ENCODE measurements around the gene PCNX4. TPM values are rescaled to one million over a fixed set of nuclear protein-coding genes. Genes with fewer than 3 reads are reported as not detected.
A peak's percentile ranks its signal among the peaks of the same experiment; 100 is the strongest.

PCNX4 gene
- total RNA-seq, 2 experiments from 2014 or later = 17.3 to 21.0 TPM

DNA sequence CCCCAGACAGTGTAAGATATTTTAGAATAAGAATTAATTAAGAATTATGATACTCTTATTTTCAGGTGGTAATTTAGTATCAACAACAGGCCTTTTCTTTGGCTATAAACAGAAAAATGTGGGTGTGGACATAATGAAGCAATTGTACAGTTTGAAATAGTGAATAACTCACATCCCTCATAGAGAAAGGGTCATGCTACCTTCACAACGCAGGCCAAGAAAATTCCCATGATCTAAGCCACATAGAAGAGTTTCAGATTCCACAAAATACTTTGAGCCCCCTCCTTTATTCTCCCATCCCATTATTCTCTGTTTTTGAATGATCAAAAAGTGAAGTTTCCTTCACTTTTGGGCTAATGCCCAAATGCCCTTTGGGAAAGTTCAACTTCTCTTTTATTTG lies 97.0 kb downstream of the PCNX4 start:
- Histone ChIP-seq H3K9me3 (ENCODE audit: control insufficient read depth in 1 of 2, insufficient read depth in 1 of 2, low read length in 2 of 2) (no peaks in the 10 kb centered on the region), H3K4me1 (ENCODE audit: insufficient read depth, low read length) (peaks cover 2% of the 10 kb centered on the region), H3K27ac (ENCODE audit: low read depth in 1 of 2, low read length in 2 of 2) (no peak overlapping the region), H3K36me3 (ENCODE audit: insufficient read depth, low read length) (no peaks in the 10 kb centered on the region), H3K27me3 (ENCODE audit: control insufficient read depth in 1 of 2, insufficient read depth in 2 of 2, low read length in 2 of 2) (no peaks in the 10 kb centered on the region), H3K4me3 (ENCODE audit: low read length) (no peak overlapping the region)
- DNase-seq = no peak
- TF ChIP-seq, protein P1, sequence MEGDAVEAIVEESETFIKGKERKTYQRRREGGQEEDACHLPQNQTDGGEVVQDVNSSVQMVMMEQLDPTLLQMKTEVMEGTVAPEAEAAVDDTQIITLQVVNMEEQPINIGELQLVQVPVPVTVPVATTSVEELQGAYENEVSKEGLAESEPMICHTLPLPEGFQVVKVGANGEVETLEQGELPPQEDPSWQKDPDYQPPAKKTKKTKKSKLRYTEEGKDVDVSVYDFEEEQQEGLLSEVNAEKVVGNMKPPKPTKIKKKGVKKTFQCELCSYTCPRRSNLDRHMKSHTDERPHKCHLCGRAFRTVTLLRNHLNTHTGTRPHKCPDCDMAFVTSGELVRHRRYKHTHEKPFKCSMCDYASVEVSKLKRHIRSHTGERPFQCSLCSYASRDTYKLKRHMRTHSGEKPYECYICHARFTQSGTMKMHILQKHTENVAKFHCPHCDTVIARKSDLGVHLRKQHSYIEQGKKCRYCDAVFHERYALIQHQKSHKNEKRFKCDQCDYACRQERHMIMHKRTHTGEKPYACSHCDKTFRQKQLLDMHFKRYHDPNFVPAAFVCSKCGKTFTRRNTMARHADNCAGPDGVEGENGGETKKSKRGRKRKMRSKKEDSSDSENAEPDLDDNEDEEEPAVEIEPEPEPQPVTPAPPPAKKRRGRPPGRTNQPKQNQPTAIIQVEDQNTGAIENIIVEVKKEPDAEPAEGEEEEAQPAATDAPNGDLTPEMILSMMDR (IDR thresholded peaks at IDR 0.05) = no peak
- no peak for ATAC-seq (ENCODE audit: poor library complexity)
- H3K27ac Mint-ChIP-seq = no peak overlapping the region
- no peaks in the 10 kb centered on the region for H3K9me3 Mint-ChIP-seq
- H3K4me3 Mint-ChIP-seq = no peak overlapping the region
- no peaks in the 10 kb centered on the region for H3K36me3 Mint-ChIP-seq (ENCODE audit: low read depth)
- peaks cover 5% of the 10 kb centered on the region for H3K4me1 Mint-ChIP-seq (ENCODE audit: low read depth)
- POLR2A ChIA-PET = no interaction called here
- CTCF ChIA-PET = no interaction called here
- intact Hi-C loops (cut with DNase I, micrococcal nuclease) = loop anchor here in 1 of 2 experiments (5.0 to 10.0 kb wide), 5 partner anchors 54 to 1004 kb away; partner anchors contain the start of genes DAAM1, JKAMP and L3HYPDH
- H3K27me3 Mint-ChIP-seq = peaks cover 4% of the 10 kb centered on the region

DNA sequence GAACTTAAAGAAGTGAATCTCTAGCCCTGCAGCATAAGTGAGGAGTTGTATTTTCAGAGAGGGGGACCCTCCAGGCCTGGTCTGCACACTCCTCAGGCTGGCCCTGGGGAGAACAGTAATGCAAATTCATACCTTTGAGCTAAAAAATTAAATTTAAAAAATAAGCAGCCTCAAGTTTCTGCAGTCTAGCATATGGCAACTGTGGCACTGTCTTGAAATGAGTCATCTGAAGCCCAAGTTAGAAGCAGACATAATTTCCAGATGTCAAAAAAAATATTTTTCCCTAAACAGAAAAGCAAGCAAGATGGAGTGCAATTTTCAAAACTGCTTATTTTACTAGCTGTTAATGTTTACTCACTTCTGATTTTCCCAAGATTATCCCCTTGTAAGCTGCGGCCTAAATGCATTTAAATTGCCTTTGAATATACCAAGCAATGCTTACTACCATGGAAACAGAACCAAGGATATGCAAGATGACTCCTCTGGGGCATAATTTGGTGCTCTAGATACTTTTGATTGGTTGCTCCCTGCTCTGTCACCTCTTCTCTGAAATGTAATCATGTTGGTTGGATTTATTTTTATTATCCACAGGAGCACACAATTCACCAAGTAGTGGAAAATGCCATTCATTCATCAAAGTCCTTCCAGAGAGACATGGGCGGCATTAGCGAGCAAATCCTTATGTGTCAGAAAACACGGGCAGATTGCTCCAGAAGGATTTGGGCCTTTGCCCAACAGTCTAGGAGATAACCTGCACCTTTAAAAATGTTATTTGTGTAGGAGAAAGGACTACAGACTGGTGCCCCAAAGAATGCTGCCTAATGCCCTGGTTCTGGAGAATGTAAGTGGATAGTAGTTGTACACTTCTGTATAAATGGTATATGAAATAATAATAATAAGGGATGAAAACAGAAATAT lies 98.5 kb downstream of the PCNX4 start:
- Histone ChIP-seq H3K36me3 (ENCODE audit: insufficient read depth, low read length) (no peaks in the 10 kb centered on the region), H3K4me3 (ENCODE audit: low read length) (no peak overlapping the region), H3K9me3 (ENCODE audit: control insufficient read depth in 1 of 2, insufficient read depth in 1 of 2, low read length in 2 of 2) (no peaks in the 10 kb centered on the region), H3K27me3 (ENCODE audit: control insufficient read depth in 1 of 2, insufficient read depth in 2 of 2, low read length in 2 of 2) (no peaks in the 10 kb centered on the region), H3K27ac (ENCODE audit: low read depth in 1 of 2, low read length in 2 of 2) (no peak overlapping the region), H3K4me1 (ENCODE audit: insufficient read depth, low read length) (no peaks in the 10 kb centered on the region)
- no peak for ATAC-seq (ENCODE audit: poor library complexity)
- intact Hi-C loops (cut with DNase I, micrococcal nuclease) = loop anchor here (5.0 to 10.0 kb wide), 8 partner anchors 52 to 1065 kb away; partner anchors contain the start of genes DAAM1 (in 1 of the 2), JKAMP (in 1 of the 2) and L3HYPDH (in 1 of the 2)
- no peak for DNase-seq
- no peaks in the 10 kb centered on the region for H3K36me3 Mint-ChIP-seq (ENCODE audit: low read depth)
- peaks cover 4% of the 10 kb centered on the region for H3K27me3 Mint-ChIP-seq
- no peak overlapping the region for H3K27ac Mint-ChIP-seq
- no peaks in the 10 kb centered on the region for H3K9me3 Mint-ChIP-seq
- H3K4me1 Mint-ChIP-seq (ENCODE audit: low read depth) = no peaks in the 10 kb centered on the region
- CTCF ChIA-PET = no interaction called here
- TF ChIP-seq, protein P1 (IDR thresholded peaks at IDR 0.05) = no peak
- POLR2A ChIA-PET = interaction anchor here (0.6 kb wide), 1 partner anchor 416 kb away, joined by 3 read pairs; no protein-coding TSS in a partner anchor
- H3K4me3 Mint-ChIP-seq = no peak overlapping the region

DNA sequence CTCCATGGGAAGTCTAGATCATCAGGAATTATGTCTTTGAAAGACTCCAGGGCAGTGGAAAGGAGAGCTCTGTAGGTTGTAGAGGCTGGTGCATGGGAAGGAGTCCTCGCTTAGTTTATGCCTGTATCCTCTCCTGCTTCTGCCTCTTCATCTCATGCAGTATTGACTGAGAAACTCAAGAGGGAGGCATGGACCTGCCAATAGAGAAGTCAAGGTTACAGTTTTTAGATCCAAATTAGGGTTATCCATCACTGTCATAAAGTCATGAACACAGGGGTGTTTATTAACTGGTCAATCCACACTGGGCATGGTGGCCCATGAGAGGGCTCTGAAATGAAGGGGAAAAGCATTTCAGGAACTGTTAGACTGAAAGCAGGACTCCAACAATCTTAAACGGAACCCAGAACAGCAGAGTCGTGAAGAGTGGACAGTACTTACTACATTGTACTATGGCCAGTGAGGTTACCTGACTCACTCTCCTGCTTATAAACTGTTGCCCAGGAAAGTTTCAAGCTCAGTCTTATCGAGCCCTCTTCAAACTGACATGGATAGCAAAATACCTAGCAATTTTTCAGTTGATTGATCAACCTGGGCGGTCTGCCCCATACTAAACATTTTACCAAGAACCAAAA lies 103.6 kb downstream of the PCNX4 start:
- no peaks in the 10 kb centered on the region for H3K4me1 Mint-ChIP-seq (ENCODE audit: low read depth)
- Histone ChIP-seq H3K4me1 (ENCODE audit: insufficient read depth, low read length) (no peaks in the 10 kb centered on the region), H3K27ac (ENCODE audit: low read depth in 1 of 2, low read length in 2 of 2) (no peak overlapping the region), H3K27me3 (ENCODE audit: control insufficient read depth in 1 of 2, insufficient read depth in 2 of 2, low read length in 2 of 2) (no peaks in the 10 kb centered on the region), H3K9me3 (ENCODE audit: control insufficient read depth in 1 of 2, insufficient read depth in 1 of 2, low read length in 2 of 2) (peaks cover 10 to 17% of the 10 kb centered on the region in 2 experiments), H3K36me3 (ENCODE audit: insufficient read depth, low read length) (no peaks in the 10 kb centered on the region), H3K4me3 (ENCODE audit: low read length) (no peak overlapping the region)
- ChIA-PET POLR2A (no interaction called here), CTCF (interaction anchor here (1.0 to 1.3 kb wide), 5 partner anchors 35 to 155 kb away, joined by 3 to 5 read pairs (median 3); no protein-coding TSS in a partner anchor)
- no peak overlapping the region for H3K4me3 Mint-ChIP-seq
- H3K27ac Mint-ChIP-seq = no peak overlapping the region
- intact Hi-C loops (cut with DNase I, micrococcal nuclease) = loop anchor here in 1 of 2 experiments (5.0 to 10.0 kb wide), 3 partner anchors 140 to 1060 kb away; no protein-coding TSS in a partner anchor
- H3K9me3 Mint-ChIP-seq = peaks cover 12% of the 10 kb centered on the region
- TF ChIP-seq, protein P1 (IDR thresholded peaks at IDR 0.05) = no peak
- ATAC-seq (ENCODE audit: poor library complexity) = peak; percentile 68
- DNase-seq = peak in 3 of 14 experiments; percentile 7 to 31 (median 30)
- peaks cover 11% of the 10 kb centered on the region for H3K27me3 Mint-ChIP-seq
- peaks cover 4% of the 10 kb centered on the region for H3K36me3 Mint-ChIP-seq (ENCODE audit: low read depth)

Measured in CD4-positive, alpha-beta T cell (primary cell).